Measurements from ENCODE around the gene TSEN34. TPM values are rescaled to one million over a fixed set of nuclear protein-coding genes. Genes with fewer than 3 reads are reported as not detected.
A peak's percentile ranks its signal among the peaks of the same experiment; 100 is the strongest.

TSEN34 gene
- total and polyA plus RNA-seq, 8 donors, result 25.5 to 147 (median 40.2) TPM

GRCh38 chr19:54199401-54199800 lies 8.3 kb downstream of the TSEN34 start:
- no peak for DNase-seq
- peak overlapping the region in 1 of 5 donors; percentile 97 for H3K27ac ChIP-seq
- H3K9me3 ChIP-seq, result no peaks in the 10 kb centered on the region
- H3K36me3 ChIP-seq, result peaks cover 26 to 42% (median 39%) of the 10 kb centered on the region in 4 donors
- intact Hi-C loops (cut with DNase I; ENCODE audit: low total_unique reads), result no loop called here
- WGBS, 5 donors, result 92 to 94% (median 93%) methylated on average over 16 of the region's 16 CpGs
- H3K4me1 ChIP-seq, result peaks cover 34 to 41% (median 36%) of the 10 kb centered on the region in 4 donors
- H3K27me3 ChIP-seq, result no peaks in the 10 kb centered on the region
- no peak overlapping the region for H3K4me3 ChIP-seq
- TF ChIP-seq CTCF (IDR thresholded peaks at IDR 0.05), result no peak
- no peak for TF ChIP-seq POLR2A (IDR thresholded peaks at IDR 0.05)
- no peak for TF ChIP-seq EP300 (IDR thresholded peaks at IDR 0.05)
- TF ChIP-seq POLR2AphosphoS5 (IDR thresholded peaks at IDR 0.05), result no peak

GRCh38 chr19:54201172-54201701 lies 10.1 kb downstream of the TSEN34 start:
- WGBS, 5 donors, result 0 to 3% (median 1%) methylated on average over 17 to 28 of the region's 28 CpGs
- intact Hi-C loops (cut with DNase I; ENCODE audit: low total_unique reads), result no loop called here
- TF ChIP-seq CTCF (IDR thresholded peaks at IDR 0.05) (no peak), EP300 (IDR thresholded peaks at IDR 0.05) (no peak), POLR2A (IDR thresholded peaks at IDR 0.05) (no peak), POLR2AphosphoS5 (IDR thresholded peaks at IDR 0.05) (no peak)
- DNase-seq, result no peak
- peaks cover 41 to 49% (median 47%) of the 10 kb centered on the region in 4 donors for H3K36me3 ChIP-seq
- H3K9me3 ChIP-seq, result no peaks in the 10 kb centered on the region
- peaks cover 46 to 60% (median 54%) of the 10 kb centered on the region in 4 donors for H3K4me1 ChIP-seq
- peak overlapping the region; percentile 66 to 89 (median 76) for H3K4me3 ChIP-seq
- H3K27ac ChIP-seq, result peak overlapping the region; percentile 91 to 97 (median 94)
- H3K27me3 ChIP-seq, result no peaks in the 10 kb centered on the region

GRCh38 chr19:54201980-54202379 lies 10.9 kb downstream of the TSEN34 start:
- Histone ChIP-seq H3K4me3 (peak overlapping the region; percentile 66 to 89 (median 76)), H3K4me1 (peaks cover 54 to 67% (median 62%) of the 10 kb centered on the region in 4 donors), H3K36me3 (peaks cover 48 to 56% (median 55%) of the 10 kb centered on the region in 4 donors), H3K9me3 (no peaks in the 10 kb centered on the region), H3K27ac (peak overlapping the region in 4 of 5 donors; percentile 91 to 97 (median 94)), H3K27me3 (no peaks in the 10 kb centered on the region)
- intact Hi-C loops (cut with DNase I; ENCODE audit: low total_unique reads), result no loop called here
- 46 to 64% (median 59%) methylated on average over 13 of the region's 13 CpGs for WGBS, 5 donors
- DNase-seq, result no peak
- TF ChIP-seq POLR2A (IDR thresholded peaks at IDR 0.05), result no peak
- TF ChIP-seq POLR2AphosphoS5 (IDR thresholded peaks at IDR 0.05), result no peak
- no peak for TF ChIP-seq CTCF (IDR thresholded peaks at IDR 0.05)
- no peak for TF ChIP-seq EP300 (IDR thresholded peaks at IDR 0.05)

- H3K9me3 ChIP-seq, result no peaks in the 10 kb centered on the region
- no peak for TF ChIP-seq CTCF (IDR thresholded peaks at IDR 0.05)
- TF ChIP-seq POLR2AphosphoS5 (IDR thresholded peaks at IDR 0.05), result peak in 1 of 3 donors; percentile 4
- TF ChIP-seq EP300 (IDR thresholded peaks at IDR 0.05), result no peak
- TF ChIP-seq POLR2A (IDR thresholded peaks at IDR 0.05), result no peak
- intact Hi-C loops (cut with DNase I; ENCODE audit: low total_unique reads), result no loop called here
- peaks cover 64 to 79% (median 74%) of the 10 kb centered on the region in 4 donors for H3K4me1 ChIP-seq
- H3K4me3 ChIP-seq, result peak overlapping the region in 2 of 4 donors; percentile 81 to 89
- 22 to 46% (median 27%) methylated on average over 7 to 9 of the region's 9 CpGs for WGBS, 5 donors
- peak; percentile 46 to 59 for DNase-seq
- H3K27me3 ChIP-seq, result no peaks in the 10 kb centered on the region
- peak overlapping the region in 4 of 5 donors; percentile 15 to 89 (median 36) for H3K27ac ChIP-seq
- peaks cover 59 to 68% (median 67%) of the 10 kb centered on the region in 4 donors for H3K36me3 ChIP-seq
Observed at GRCh38 chr19:54203151-54203611, 12.1 kb downstream of the TSEN34 start.

All from stomach (tissue), 9 donors.